Keratinocyte (primary cell): ENCODE data around the gene AKAP6. TPM values are rescaled to one million over a fixed set of nuclear protein-coding genes. Genes with fewer than 3 reads are reported as not detected.

ENCODE experiments used
- DNase-seq: peaks from one replicate; pipeline ENCODE4 v3.0.0-alpha.2; 2011; ENCODE audit warnings: low read depth, missing footprints, low spot score
- FAIRE-seq: peaks from 2 replicates; lab custom pipeline; 2011; peaks lifted over from hg19 to GRCh38; lab: Jason Lieb, UNC
- H2AFZ ChIP-seq: 2 replicates; pipeline ENCODE4 v1.6.0; 2012; ENCODE audit warnings: low read length, control low read depth, inconsistent platforms; ENCODE audit not compliant: control insufficient read depth
- H3K27ac ChIP-seq: 2 replicates; pipeline ENCODE4 v1.5.1; 2011; ENCODE audit warnings: low read length; ENCODE audit not compliant: control insufficient read depth, insufficient read depth
- H3K27me3 ChIP-seq: 3 replicates; pipeline ENCODE4 v1.6.0; 2011; ENCODE audit warnings: low read length; ENCODE audit not compliant: control insufficient read depth, insufficient read depth; ENCODE audit errors: extremely low read depth
- H3K36me3 ChIP-seq, 2 experiments: 2 replicates in 1 of 2; 3 replicates in 1 of 2; pipeline ENCODE4 v1.5.1; 2011; ENCODE audit warnings: low read length in 2 of 2, mild to moderate bottlenecking in 1 of 2; ENCODE audit not compliant: control insufficient read depth in 2 of 2, insufficient read depth in 2 of 2; ENCODE audit errors: extremely low read depth in 1 of 2
- H3K4me1 ChIP-seq: 3 replicates; pipeline ENCODE4 v1.5.1; 2011; ENCODE audit warnings: low read length; ENCODE audit not compliant: control insufficient read depth, insufficient read depth; ENCODE audit errors: extremely low read depth
- H3K4me2 ChIP-seq: 3 replicates; pipeline ENCODE4 v1.6.0; 2011; ENCODE audit warnings: low read depth, low read length; ENCODE audit not compliant: control insufficient read depth, insufficient read depth; ENCODE audit errors: extremely low read depth
- H3K4me3 ChIP-seq, 3 experiments: fragments of 200-600 bp in 1 of 3; sonication (generic) in 1 of 3; 2 replicates in 2 of 3; 3 replicates in 1 of 3; pipeline ENCODE4 v1.5.1; 2011 to 2016; ENCODE audit warnings: low read length in 3 of 3, mild to moderate bottlenecking in 3 of 3, control low read depth in 2 of 3, inconsistent platforms in 1 of 3, low read depth in 1 of 3, mixed read lengths in 1 of 3, mixed run types in 1 of 3, moderate library complexity in 1 of 3; ENCODE audit not compliant: control insufficient read depth in 2 of 3, insufficient read depth in 2 of 3; ENCODE audit errors: extremely low read depth in 1 of 3
- H3K79me2 ChIP-seq: 2 replicates; pipeline ENCODE4 v1.6.0; 2012; ENCODE audit warnings: low read length; ENCODE audit not compliant: control insufficient read depth, insufficient read depth
- H3K9ac ChIP-seq: 3 replicates; pipeline ENCODE4 v1.6.0; 2011; ENCODE audit warnings: low read length; ENCODE audit not compliant: control insufficient read depth, insufficient read depth; ENCODE audit errors: extremely low read depth
- H3K9me1 ChIP-seq: 3 replicates; pipeline ENCODE4 v1.6.0; 2011; ENCODE audit warnings: low read length; ENCODE audit not compliant: control insufficient read depth, insufficient read depth; ENCODE audit errors: extremely low read depth
- H3K9me3 ChIP-seq: 2 replicates; pipeline ENCODE4 v1.5.1; 2012; ENCODE audit warnings: low read depth, low read length; ENCODE audit not compliant: control insufficient read depth
- H4K20me1 ChIP-seq: 3 replicates; pipeline ENCODE4 v1.6.0; 2011; ENCODE audit warnings: low read length; ENCODE audit not compliant: control insufficient read depth, insufficient read depth; ENCODE audit errors: extremely low read depth
- CTCF ChIP-seq, 3 experiments: IDR thresholded peaks in 1 of 3; conservative IDR thresholded peaks in 1 of 3; optimal IDR thresholded peaks in 1 of 3; 2 replicates in 2 of 3; 3 replicates in 1 of 3; pipeline versions ENCODE3 to v1.5.1; 2011; ENCODE audit warnings: low read length in 3 of 3, mild to moderate bottlenecking in 3 of 3, moderate library complexity in 2 of 3, control low read depth in 1 of 3, inconsistent platforms in 1 of 3; ENCODE audit not compliant: insufficient read depth in 2 of 3; ENCODE audit errors: extremely low read depth in 1 of 3
- EZH2 ChIP-seq: IDR thresholded peaks from one replicate; pipeline ENCODE4 v1.6.1; 2012; ENCODE audit warnings: inconsistent platforms, mild to moderate bottlenecking, low read length, moderate library complexity
- dilution Hi-C: fragments of 300-500 bp; cut with MboI; formaldehyde crosslinking; loops from one replicate; pipeline ENCODE4 v1.7.0; 2020; ENCODE audit warnings: low sequenced_read_pairs; ENCODE audit not compliant: extremely low pct_ligation_motif_present
- polyA plus RNA-seq, 5 experiments: library from polyadenylated mRNA; depleted of rRNA in 3 of 5; stranded (reverse) in 3 of 5; stranded (forward) in 1 of 5; unstranded in 1 of 5; fragments of >200 nt; gene quantifications; 1 replicate in 1 of 5; 2 replicates in 3 of 5; 3 replicates in 1 of 5; pipeline versions ENCODE4 v1.2.1 to v1.2.3, GENCODE V29; 2011 to 2012; ENCODE audit warnings: missing spikeins in 2 of 5, low read depth in 1 of 5, low replicate concordance in 1 of 5

AKAP6 gene
- polyA plus RNA-seq, 1 donor (not counting 4 experiments of a cell fraction or from before 2014, with no cell fraction given) = 2.0 TPM

- TF ChIP-seq EZH2 (no peak), CTCF (optimal IDR thresholded peaks at IDR 0.05 in 1 of 3, IDR thresholded peaks at IDR 0.05 in 1 of 3, conservative IDR thresholded peaks at IDR 0.05 in 1 of 3; ENCODE audit: extremely low read depth in 1 of 3, insufficient read depth in 2 of 3, low read length in 3 of 3) (no peak)
- Histone ChIP-seq H3K27me3 (no peaks in the 10 kb centered on the region), H3K27ac (no peak overlapping the region), H3K9me3 (no peaks in the 10 kb centered on the region), H3K36me3 (no peaks in the 10 kb centered on the region), H3K4me1 (no peaks in the 10 kb centered on the region), H3K9ac (no peak overlapping the region), H3K9me1 (no peaks in the 10 kb centered on the region), H3K79me2 (no peaks in the 10 kb centered on the region), H3K4me2 (no peak overlapping the region), H2AFZ (no peak overlapping the region), H3K4me3 (no peak overlapping the region), H4K20me1 (no peaks in the 10 kb centered on the region)
- dilution Hi-C loops = no loop called here
- FAIRE-seq (no peak), DNase-seq (no peak)
Measured at GRCh38 chr14:32494609-32495434, 165.7 kb downstream of the AKAP6 start.

- DNase-seq = no peak
- TF ChIP-seq EZH2 = no peak
- TF ChIP-seq CTCF (optimal IDR thresholded peaks at IDR 0.05 in 1 of 3, IDR thresholded peaks at IDR 0.05 in 1 of 3, conservative IDR thresholded peaks at IDR 0.05 in 1 of 3; ENCODE audit: extremely low read depth in 1 of 3, insufficient read depth in 2 of 3, low read length in 3 of 3) = no peak
- H3K4me3 ChIP-seq = no peak overlapping the region
- H3K4me2 ChIP-seq = no peak overlapping the region
- H3K79me2 ChIP-seq = no peaks in the 10 kb centered on the region
- H3K9ac ChIP-seq = no peak overlapping the region
- H3K27me3 ChIP-seq = no peaks in the 10 kb centered on the region
- H3K9me3 ChIP-seq = no peaks in the 10 kb centered on the region
- H3K27ac ChIP-seq = no peak overlapping the region
- H3K4me1 ChIP-seq = no peaks in the 10 kb centered on the region
- FAIRE-seq = peak; percentile 44
- H3K9me1 ChIP-seq = no peaks in the 10 kb centered on the region
- dilution Hi-C loops = no loop called here
- H2AFZ ChIP-seq = no peak overlapping the region
- no peaks in the 10 kb centered on the region for H3K36me3 ChIP-seq
- H4K20me1 ChIP-seq = no peaks in the 10 kb centered on the region
Measured at GRCh38 chr14:32495435-32495734, 166.3 kb downstream of the AKAP6 start.
